Activated CD4-positive, alpha-beta T cell treated with anti-CD3 and anti-CD28 coated beads for 36 hours (primary cell): ENCODE measurements around the gene PKHD1. TPM values are rescaled to one million over a fixed set of nuclear protein-coding genes. Genes with fewer than 3 reads are reported as not detected.

ENCODE experiments used
- ATAC-seq: fragments of 200-7000 bp; cut with Tn5 transposase; one replicate; pipeline ENCODE4 v1.10.0; 2021; ENCODE audit warnings: mild to moderate bottlenecking, moderate library complexity
- CTCF ChIA-PET: fragments of 350-600 bp; sonication (Branson Sonifier 250); formaldehyde crosslinking; loops from one replicate; lab custom pipeline; 2021; ENCODE audit warnings: antibody characterized with exemption; lab: Charles Lee
- POLR2A ChIA-PET: fragments of 350-600 bp; sonication (Branson Sonifier 250); formaldehyde crosslinking; loops from one replicate; lab custom pipeline; 2021; ENCODE audit warnings: antibody characterized with exemption, inconsistent platforms; lab: Charles Lee
- DNase-seq: peaks from one replicate; pipeline ENCODE4 v3.0.0-alpha.2; 2020
- H3K27ac Mint-ChIP-seq: one replicate; pipeline ENCODE4 v1.8.0; 2021; ENCODE audit warnings: mixed read lengths
- H3K27me3 Mint-ChIP-seq: one replicate; pipeline ENCODE4 v1.8.0; 2021; ENCODE audit warnings: mixed read lengths
- H3K36me3 Mint-ChIP-seq: one replicate; pipeline ENCODE4 v1.8.0; 2021; ENCODE audit warnings: low read depth, mixed read lengths
- H3K4me1 Mint-ChIP-seq: one replicate; pipeline ENCODE4 v1.8.0; 2021; ENCODE audit warnings: mixed read lengths
- H3K4me3 Mint-ChIP-seq: one replicate; pipeline ENCODE4 v1.8.0; 2021; ENCODE audit warnings: mild to moderate bottlenecking, moderate library complexity, mixed read lengths
- H3K9me3 Mint-ChIP-seq: one replicate; pipeline ENCODE4 v1.8.0; 2021; ENCODE audit warnings: low read depth, mixed read lengths
- intact Hi-C, 2 experiments: fragments of 100-400 bp; cut with DNase I in 1 of 2; cut with micrococcal nuclease in 1 of 2; formaldehyde crosslinking; loops; one replicate each; pipeline versions ENCODE4 v1.14.2 to v1.15.1; 2022 to 2024; cut with DNase I, micrococcal nuclease
- total RNA-seq, 2 experiments: library from RNA; stranded (reverse); gene quantifications; one replicate each; pipeline ENCODE4 v1.2.3, GENCODE V29; 2021

Gene PKHD1
- total RNA-seq, 2 experiments from 2014 or later: 0.02 to 0.04 TPM

GRCh38 chr6:52065621-52066020 is 21.8 kb downstream of the PKHD1 start:
- intact Hi-C loops: loop anchor here in 1 of 2 experiments (10.0 kb wide), 1 partner anchor 199 kb away; no protein-coding TSS in a partner anchor
- Mint-ChIP-seq H3K27me3 (peaks cover 3% of the 10 kb centered on the region), H3K4me1 (peaks cover 12% of the 10 kb centered on the region), H3K27ac (no peak overlapping the region), H3K4me3 (no peak overlapping the region), H3K9me3 (no peaks in the 10 kb centered on the region), H3K36me3 (no peaks in the 10 kb centered on the region)
- DNase-seq (no peak), ATAC-seq (no peak)
- CTCF ChIA-PET: interaction anchor here (0.6 kb wide), 1 partner anchor 36 kb away, joined by 3 read pairs; no protein-coding TSS in a partner anchor
- POLR2A ChIA-PET: no interaction called here

- Mint-ChIP-seq H3K4me3 (no peak overlapping the region), H3K36me3 (no peaks in the 10 kb centered on the region), H3K27ac (peak overlapping the region; percentile 77), H3K27me3 (peaks cover 3% of the 10 kb centered on the region), H3K4me1 (peaks cover 12% of the 10 kb centered on the region), H3K9me3 (no peaks in the 10 kb centered on the region)
- POLR2A ChIA-PET: no interaction called here
- DNase-seq (peak; percentile 79), ATAC-seq (peak; percentile 99)
- CTCF ChIA-PET: interaction anchor here (0.5 to 2.3 kb wide), 30 partner anchors 10 to 1341 kb away, joined by 3 to 14 read pairs (median 3); no protein-coding TSS in a partner anchor
- intact Hi-C loops: loop anchor here (2.0 to 10.0 kb wide), 4 partner anchors 93 to 201 kb away; no protein-coding TSS in a partner anchor
These were observed 23.6 kb downstream of the PKHD1 start for GRCh38 chr6:52063584-52064344.

- no peaks in the 10 kb centered on the region for H3K36me3 Mint-ChIP-seq
- H3K27ac Mint-ChIP-seq: no peak overlapping the region
- H3K4me1 Mint-ChIP-seq: peaks cover 12% of the 10 kb centered on the region
- intact Hi-C loops: loop anchor here in 1 of 2 experiments (5.0 to 10.0 kb wide), 2 partner anchors 101 to 203 kb away; no protein-coding TSS in a partner anchor
- ATAC-seq: no peak
- H3K27me3 Mint-ChIP-seq: peaks cover 3% of the 10 kb centered on the region
- CTCF ChIA-PET: interaction anchor here (1.1 to 2.9 kb wide), 4 partner anchors 9 to 202 kb away, joined by 3 to 17 read pairs (median 4); no protein-coding TSS in a partner anchor
- no peaks in the 10 kb centered on the region for H3K9me3 Mint-ChIP-seq
- DNase-seq: no peak
- POLR2A ChIA-PET: no interaction called here
- no peak overlapping the region for H3K4me3 Mint-ChIP-seq
These were observed 25.9 kb downstream of the PKHD1 start for GRCh38 chr6:52061481-52061880.

- CTCF ChIA-PET: interaction anchor here (2.9 kb wide), 1 partner anchor 10 kb away, joined by 17 read pairs; no protein-coding TSS in a partner anchor
- Mint-ChIP-seq H3K27ac (no peak overlapping the region), H3K9me3 (no peaks in the 10 kb centered on the region), H3K4me3 (no peak overlapping the region), H3K27me3 (peaks cover 8% of the 10 kb centered on the region), H3K4me1 (peaks cover 12% of the 10 kb centered on the region), H3K36me3 (no peaks in the 10 kb centered on the region)
- DNase-seq (no peak), ATAC-seq (no peak)
- intact Hi-C loops: loop anchor here in 1 of 2 experiments (5.0 to 10.0 kb wide), 2 partner anchors 102 to 205 kb away; no protein-coding TSS in a partner anchor
- POLR2A ChIA-PET: no interaction called here
These were observed 27.6 kb downstream of the PKHD1 start for GRCh38 chr6:52059821-52060220.

GRCh38 chr6:52055451-52055850 is 32.0 kb downstream of the PKHD1 start:
- Mint-ChIP-seq H3K4me3 (no peak overlapping the region), H3K27ac (no peak overlapping the region), H3K27me3 (peaks cover 11% of the 10 kb centered on the region), H3K4me1 (no peaks in the 10 kb centered on the region), H3K9me3 (no peaks in the 10 kb centered on the region), H3K36me3 (no peaks in the 10 kb centered on the region)
- CTCF ChIA-PET: interaction anchor here (0.7 to 1.0 kb wide), 3 partner anchors 57 to 1100 kb away, joined by 3 read pairs; no protein-coding TSS in a partner anchor
- DNase-seq: no peak
- ATAC-seq: no peak
- intact Hi-C loops: no loop called here
- POLR2A ChIA-PET: no interaction called here

- ATAC-seq (no peak), DNase-seq (no peak)
- CTCF ChIA-PET: interaction anchor here (0.6 to 1.8 kb wide), 3 partner anchors 11 to 587 kb away, joined by 3 to 9 read pairs (median 4); no protein-coding TSS in a partner anchor
- POLR2A ChIA-PET: no interaction called here
- intact Hi-C loops: no loop called here
- H3K4me3 Mint-ChIP-seq: no peak overlapping the region
- H3K9me3 Mint-ChIP-seq: no peaks in the 10 kb centered on the region
- no peaks in the 10 kb centered on the region for H3K4me1 Mint-ChIP-seq
- H3K27ac Mint-ChIP-seq: no peak overlapping the region
- no peaks in the 10 kb centered on the region for H3K36me3 Mint-ChIP-seq
- peaks cover 16% of the 10 kb centered on the region for H3K27me3 Mint-ChIP-seq
These were observed 34.2 kb downstream of the PKHD1 start for GRCh38 chr6:52053038-52053695.

- no peak overlapping the region for H3K27ac Mint-ChIP-seq
- peaks cover 11% of the 10 kb centered on the region for H3K27me3 Mint-ChIP-seq
- ChIA-PET POLR2A (no interaction called here), CTCF (interaction anchor here (0.6 to 3.8 kb wide), 22 partner anchors 11 to 1921 kb away, joined by 3 to 17 read pairs (median 4); no protein-coding TSS in a partner anchor)
- intact Hi-C loops: no loop called here
- DNase-seq (no peak), ATAC-seq (no peak)
- no peaks in the 10 kb centered on the region for H3K4me1 Mint-ChIP-seq
- no peaks in the 10 kb centered on the region for H3K36me3 Mint-ChIP-seq
- no peak overlapping the region for H3K4me3 Mint-ChIP-seq
- H3K9me3 Mint-ChIP-seq: no peaks in the 10 kb centered on the region
These were observed 37.4 kb downstream of the PKHD1 start for GRCh38 chr6:52050051-52050405.

GRCh38 chr6:52049252-52050050 is 38.0 kb downstream of the PKHD1 start:
- intact Hi-C loops: loop anchor here in 1 of 2 experiments (1.0 to 2.0 kb wide), 2 partner anchors 29 to 194 kb away; no protein-coding TSS in a partner anchor
- peak; percentile 11 for DNase-seq
- Mint-ChIP-seq H3K27ac (no peak overlapping the region), H3K4me3 (no peak overlapping the region), H3K4me1 (no peaks in the 10 kb centered on the region), H3K27me3 (peaks cover 14% of the 10 kb centered on the region), H3K9me3 (no peaks in the 10 kb centered on the region), H3K36me3 (no peaks in the 10 kb centered on the region)
- ChIA-PET CTCF (interaction anchor here (0.6 to 3.8 kb wide), 24 partner anchors 11 to 1920 kb away, joined by 3 to 17 read pairs (median 4); no protein-coding TSS in a partner anchor), POLR2A (no interaction called here)
- no peak for ATAC-seq

- Mint-ChIP-seq H3K27me3 (peaks cover 26% of the 10 kb centered on the region), H3K36me3 (no peaks in the 10 kb centered on the region), H3K4me1 (no peaks in the 10 kb centered on the region), H3K9me3 (no peaks in the 10 kb centered on the region), H3K27ac (no peak overlapping the region), H3K4me3 (no peak overlapping the region)
- intact Hi-C loops: no loop called here
- POLR2A ChIA-PET: no interaction called here
- ATAC-seq (no peak), DNase-seq (no peak)
- CTCF ChIA-PET: interaction anchor here (1.3 to 2.2 kb wide), 3 partner anchors 12 to 191 kb away, joined by 5 to 8 read pairs (median 6); no protein-coding TSS in a partner anchor
These were observed 41.0 kb downstream of the PKHD1 start for GRCh38 chr6:52046456-52046855.

GRCh38 chr6:52045481-52045880 is 41.9 kb downstream of the PKHD1 start:
- no peaks in the 10 kb centered on the region for H3K9me3 Mint-ChIP-seq
- ChIA-PET CTCF (interaction anchor here (2.2 kb wide), 1 partner anchor 11 kb away, joined by 8 read pairs; no protein-coding TSS in a partner anchor), POLR2A (no interaction called here)
- no peak overlapping the region for H3K4me3 Mint-ChIP-seq
- DNase-seq: no peak
- H3K4me1 Mint-ChIP-seq: no peaks in the 10 kb centered on the region
- H3K36me3 Mint-ChIP-seq: no peaks in the 10 kb centered on the region
- ATAC-seq: no peak
- H3K27ac Mint-ChIP-seq: no peak overlapping the region
- H3K27me3 Mint-ChIP-seq: peaks cover 25% of the 10 kb centered on the region
- intact Hi-C loops: no loop called here
